Stimulated activated CD4-positive, alpha-beta T cell treated with anti-CD3 and anti-CD28 coated beads, Interleukin-12 subunit alpha, Interleukin-12 subunit beta, amount 100 ng/mL, for 4 hours (primary cell): ENCODE results near the gene EIPR1.
"Not testable (repeated sequence)": the region's sequence is repeated elsewhere in the genome, so short reads cannot be mapped to it uniquely, and the experiment has no call there.

Experiments used
- DNase-seq: peaks from one replicate; pipeline ENCODE4 v3.0.0-alpha.2; 2020

EIPR1 gene

DNA sequence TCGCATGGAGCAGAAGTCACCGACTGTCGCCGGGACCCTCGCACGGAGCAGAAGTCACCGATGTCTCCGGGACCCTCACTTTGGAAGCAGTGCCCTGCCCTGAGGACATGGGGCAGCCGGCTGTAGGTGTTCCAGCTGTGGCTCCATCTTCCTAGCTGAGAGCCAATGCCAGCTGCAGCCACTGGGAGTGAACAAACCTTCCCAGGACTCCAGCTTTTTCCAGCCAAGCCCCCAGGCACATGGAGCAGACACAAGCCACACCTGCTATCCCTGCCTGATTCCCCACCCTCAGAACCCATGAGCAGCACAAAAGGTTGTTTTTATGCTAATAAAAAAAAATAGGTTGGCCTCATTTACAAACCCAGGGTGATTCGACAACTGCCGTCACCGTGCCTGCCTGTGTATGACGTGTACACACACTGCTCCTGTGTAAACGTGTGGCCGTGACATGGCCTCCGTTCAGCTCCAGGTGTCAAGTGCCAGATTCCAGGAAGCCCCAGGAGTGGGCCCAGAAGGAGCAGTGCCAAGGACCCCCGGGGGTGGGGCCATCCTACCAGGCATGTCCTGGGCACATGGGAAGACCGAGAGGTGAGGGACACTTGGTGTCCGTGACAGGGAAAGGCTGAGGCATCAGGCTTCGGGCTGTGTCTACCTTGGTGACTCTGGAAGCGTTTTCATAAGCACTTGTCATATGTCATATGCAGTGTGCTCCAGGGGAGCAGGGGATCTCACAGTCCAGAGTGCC is 91.5 kb downstream of the EIPR1 start:
- no peak for DNase-seq

DNA sequence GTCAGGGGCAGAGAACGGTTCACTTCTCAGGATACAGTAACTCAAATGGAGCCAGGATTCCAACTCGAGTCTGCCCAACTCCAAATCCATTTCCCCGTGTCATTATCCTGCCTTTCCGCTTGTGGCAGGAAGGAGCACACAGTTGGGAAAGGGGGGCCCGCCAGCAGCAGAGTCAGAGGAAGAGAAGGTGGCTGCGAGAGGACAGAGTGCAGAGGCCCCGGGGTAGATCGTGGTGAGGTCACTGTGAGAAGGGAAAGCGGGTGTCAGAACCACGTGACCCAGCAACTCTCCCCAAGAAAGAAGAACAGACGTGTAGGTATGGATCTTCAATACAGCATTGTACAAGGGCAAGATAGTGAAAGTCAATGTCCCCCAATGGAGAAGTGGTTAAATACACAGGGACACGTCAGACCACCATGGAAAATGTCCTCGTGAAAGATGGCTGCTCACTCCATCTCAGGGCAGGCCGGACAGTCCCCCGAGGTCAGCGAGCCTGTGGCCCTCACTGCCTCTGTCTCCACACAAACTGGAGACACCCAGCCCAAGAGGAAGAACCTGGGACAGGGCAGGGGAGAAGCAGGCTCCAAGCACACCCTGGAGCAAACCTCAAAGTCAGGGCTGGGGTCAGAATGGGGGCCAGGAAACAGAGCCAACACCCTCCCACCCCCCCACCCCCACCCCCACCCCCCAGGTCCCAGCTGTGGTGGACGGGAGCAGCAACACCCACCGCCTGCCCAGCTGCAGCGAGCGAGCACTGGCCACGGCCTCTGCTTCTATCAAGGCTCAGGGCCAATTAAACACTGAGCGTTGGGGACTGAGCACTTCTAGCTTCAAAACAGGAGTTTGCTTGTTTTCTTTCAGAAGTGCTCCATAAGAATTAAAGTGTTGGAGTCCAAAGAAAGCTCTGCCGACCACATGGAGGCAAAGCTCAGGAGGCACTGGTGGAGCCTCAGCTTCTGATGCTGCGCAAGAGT is 92.7 kb downstream of the EIPR1 start:
- DNase-seq = no peak

DNA sequence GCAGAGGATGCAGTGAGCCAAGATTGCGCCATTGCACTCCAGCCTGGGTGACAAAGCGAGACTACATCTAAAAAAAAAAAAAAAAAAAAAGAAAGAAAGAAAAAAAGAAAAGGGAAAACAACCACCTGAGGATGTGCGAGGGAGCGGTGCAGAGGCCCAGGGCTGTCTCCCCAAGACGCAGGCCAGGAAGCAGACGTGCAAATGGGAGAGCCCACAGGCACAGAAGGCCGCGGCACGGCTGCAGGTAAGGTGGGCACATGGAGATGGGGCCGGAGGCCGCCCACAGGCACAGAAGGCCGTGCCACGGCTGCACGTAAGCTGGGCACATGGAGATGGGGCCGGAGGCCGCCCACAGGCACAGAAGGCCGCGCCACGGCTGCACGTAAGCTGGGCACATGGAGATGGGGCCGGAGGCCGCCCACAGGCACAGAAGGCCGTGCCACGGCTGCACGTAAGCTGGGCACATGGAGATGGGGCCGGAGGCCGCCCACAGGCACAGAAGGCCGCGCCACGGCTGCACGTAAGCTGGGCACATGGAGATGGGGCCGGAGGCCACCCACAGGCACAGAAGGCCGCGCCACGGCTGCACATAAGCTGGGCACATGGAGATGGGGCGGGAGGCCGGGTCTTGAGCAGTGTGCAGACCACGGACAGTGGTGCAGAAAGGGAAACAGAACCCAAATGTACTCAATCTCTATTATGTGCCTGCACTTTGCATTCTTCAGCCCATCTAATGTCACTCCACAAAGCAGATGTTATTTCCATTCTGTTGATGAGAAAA is 93.6 kb downstream of the EIPR1 start:
- not testable (repeated sequence) for DNase-seq

DNA sequence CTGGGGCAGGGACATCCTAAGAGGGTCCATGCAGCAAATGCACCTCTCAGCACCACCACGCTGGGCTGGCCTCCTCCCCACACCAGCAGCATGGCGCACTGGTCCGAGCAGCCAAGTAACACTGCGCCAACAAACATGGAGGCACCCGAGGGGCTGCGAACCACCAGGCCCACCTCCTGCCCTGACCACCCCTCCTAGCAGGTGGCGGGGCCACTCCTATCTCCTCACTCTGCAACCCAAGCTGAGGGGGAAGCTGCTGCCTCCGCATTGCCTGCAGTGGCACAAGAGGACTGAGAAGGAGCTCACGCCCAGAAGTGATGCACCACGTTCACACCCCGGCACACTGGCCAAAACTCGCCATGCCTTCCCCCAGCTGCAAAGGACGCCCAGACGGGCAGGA is 94.4 kb downstream of the EIPR1 start:
- no peak for DNase-seq

DNA sequence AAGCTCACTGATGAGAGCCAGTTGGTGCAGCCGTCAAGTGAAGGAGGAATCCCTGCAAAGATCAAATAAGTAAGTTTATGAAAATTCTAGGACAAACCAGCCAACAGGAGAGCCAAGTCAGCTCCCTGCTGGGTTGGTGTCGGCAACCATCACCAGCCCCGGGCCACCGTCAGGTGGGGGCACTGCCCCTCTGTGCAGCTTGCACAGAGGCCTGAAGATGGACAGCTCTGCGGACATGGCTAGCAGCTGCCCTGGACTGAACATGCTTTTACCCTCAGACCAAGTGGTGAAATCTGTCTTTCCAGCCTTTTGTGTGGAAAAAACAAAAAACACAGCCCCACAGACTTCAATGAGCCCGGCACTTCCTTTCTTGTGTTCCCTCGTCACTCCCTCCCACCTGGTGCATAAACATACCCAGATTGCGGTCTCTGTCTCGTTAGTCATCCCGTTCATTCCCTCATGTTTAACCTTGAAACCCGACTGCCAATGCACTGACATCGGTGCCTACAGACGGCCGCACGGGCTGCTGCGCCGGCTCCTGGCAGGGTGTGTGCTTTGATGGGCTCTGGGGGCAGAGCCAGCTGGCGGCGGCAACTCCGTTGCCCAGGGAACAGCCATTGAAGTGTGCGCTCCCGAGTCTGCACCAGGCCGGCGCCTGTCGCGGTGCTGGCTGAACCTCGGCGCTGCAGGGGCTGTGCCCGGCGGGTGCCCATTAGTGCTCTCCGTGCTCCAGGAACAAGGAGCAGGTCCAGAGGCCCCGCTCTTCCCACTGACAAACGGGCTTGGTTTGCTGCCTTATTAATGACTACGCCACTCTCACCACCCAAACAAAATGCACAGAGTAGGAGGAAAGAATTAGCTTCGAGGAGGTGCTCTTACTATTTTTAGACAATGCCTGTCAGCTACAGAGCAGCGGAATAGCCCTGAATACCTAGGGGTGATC is 95.3 kb downstream of the EIPR1 start:
- DNase-seq = no peak

DNA sequence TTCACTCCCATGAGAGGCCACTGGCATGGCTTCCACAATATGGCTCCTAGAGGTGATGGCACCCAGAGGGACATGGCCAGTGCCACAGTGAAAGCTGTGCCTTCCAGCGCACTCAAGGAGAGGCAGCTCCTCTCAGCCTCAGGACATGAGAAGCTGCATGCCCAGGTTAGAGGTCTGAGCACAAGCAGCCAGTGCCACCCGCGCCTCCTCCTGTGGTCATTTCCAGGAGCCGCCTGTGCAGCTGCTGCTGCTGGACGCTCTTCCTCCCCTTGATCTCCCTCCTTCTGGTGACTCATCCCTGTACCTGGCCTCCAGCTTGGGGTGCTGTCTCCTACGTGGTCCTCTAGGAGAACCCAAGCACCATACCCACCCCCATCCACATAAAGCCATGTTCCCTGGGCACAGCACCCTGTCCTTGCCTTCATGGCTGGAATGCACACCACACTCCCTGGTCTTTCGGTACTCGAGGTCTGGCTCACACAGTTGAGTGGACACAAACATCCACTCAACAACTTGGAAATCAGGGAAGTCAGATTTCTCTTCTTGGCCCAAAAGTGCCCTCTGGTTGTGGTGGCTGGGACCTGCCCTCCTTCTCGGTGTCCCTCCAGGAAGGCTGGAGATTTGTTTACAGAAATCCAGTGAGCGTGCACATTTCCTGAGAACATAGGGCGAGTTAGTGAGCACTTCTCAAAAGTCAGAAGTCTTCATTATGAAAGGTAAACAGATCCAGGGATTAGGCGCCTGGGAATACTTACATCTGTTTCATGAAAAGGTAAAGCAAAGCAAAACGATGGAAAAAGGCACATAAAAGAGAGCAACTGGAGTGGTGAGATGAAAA is 96.7 kb downstream of the EIPR1 start:
- DNase-seq = no peak

DNA sequence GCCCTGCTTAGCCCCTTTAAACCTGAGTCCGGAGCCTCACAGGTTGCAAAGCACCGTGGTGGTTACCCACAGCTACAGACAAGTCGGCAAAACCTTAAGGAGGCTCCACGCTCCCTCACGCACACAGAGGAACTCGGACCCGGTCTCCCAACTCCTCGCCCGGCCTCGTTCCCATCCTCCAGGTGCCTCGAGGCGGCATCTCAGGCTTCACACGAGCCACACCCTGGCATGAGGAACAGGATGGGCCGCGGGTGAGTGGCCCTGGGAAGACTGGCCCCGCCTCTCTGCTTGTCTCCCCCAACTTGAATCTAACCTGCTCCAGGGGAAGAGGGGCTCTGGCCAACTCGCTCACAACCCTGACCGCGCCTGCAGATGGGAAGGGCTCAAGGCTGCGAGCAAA is 97.4 kb downstream of the EIPR1 start:
- DNase-seq = no peak

DNA sequence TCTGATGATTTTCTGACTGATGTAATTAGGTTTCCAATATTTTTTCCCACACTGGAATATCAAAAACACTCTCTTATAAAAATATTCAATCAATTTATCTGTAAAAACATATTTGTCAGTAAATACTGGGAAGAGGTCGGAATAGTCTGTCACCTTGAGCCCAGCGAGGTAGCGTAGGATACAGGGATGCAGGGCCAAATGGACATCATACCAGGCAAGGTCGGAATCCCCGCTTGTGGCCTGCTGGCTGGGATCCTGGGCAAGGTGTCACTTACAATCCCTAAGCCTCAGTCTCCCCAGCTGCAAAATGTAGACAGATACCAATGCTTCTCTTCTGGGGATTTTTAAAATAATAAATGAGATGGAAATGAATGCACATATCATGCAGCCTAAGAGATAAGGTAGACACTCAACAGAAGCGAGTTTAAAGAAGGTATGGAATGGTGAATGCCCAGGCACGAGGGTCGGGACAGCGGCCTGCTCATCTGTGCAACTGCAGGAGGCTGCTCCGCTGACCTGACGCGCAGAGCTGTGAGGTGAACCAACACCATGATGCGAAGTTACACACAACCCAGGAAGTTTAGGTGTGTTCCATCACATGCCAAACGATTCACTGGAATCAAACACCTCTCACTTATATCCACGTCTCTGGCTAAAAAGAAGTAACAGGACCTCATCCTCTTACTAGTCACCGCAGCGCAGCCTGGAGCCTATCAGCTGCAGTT is 98.2 kb downstream of the EIPR1 start:
- no peak for DNase-seq

DNA sequence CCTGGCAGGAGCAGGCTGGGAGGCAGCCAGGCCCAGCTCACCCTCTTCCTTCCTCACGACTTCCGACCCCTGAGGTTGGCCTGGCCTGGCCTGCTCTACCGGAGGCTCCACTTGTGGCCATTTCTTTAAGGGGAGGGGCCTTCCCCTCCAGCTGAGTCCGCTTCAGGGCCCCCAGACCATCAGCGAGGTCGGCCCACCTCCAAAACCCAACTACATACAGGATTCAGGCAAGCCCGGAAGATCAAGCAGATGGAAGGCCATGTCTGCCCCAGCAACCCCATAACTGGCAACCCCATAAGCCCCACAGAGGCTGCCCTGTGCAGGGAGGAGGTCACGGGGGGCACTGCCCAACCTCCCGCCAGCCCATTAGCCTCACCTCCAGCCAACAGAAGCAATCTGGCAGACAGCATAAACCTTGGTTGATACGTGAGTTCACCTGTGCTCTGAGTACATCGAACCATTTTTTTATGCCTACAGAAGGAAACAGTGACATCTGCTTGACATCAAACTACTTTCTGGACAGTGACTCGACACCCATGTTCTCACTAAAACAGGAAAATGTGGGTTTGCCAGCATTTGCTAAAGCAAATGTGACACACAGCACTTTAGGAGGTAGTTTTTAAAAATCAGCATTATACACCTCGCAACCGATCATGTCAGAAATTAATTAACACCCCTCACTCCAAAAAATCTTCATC is 98.9 kb downstream of the EIPR1 start:
- DNase-seq = no peak

DNA sequence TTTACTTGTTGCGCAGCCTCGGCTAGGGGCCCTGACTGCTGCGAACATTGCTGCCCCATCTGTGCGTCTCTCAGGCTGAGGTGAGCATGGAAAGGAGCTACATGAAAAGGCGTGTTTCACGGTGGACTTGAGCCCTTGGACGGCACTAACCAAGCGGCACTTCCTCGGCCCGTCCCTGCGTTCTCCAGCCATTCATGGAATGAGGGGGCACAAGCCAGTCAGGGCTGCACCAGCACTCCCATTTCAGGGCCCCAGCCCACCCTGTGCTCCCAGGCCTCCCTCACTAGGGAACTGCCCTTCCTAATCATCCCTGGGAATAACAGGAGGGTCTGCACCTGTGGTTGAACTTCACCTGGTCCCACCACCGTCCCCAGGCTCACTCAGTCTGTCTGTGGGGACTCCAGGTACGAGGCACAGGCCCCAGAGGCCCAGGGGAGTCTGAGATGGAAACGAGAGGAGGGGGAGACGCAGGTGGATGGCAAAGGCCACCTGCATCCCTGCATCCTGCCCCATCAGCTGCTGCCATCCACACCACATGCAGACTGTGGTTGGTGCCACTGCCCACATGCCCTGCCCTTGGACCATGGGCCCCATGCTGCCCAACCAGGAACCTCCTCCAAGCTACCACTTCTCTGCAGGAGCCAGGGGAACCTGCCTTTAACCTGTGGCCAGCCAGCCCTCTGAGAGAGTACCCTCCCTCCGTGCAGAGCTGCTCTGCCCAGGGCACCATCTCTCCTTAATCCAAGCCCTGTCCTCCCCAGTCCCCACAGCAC is 99.7 kb downstream of the EIPR1 start:
- DNase-seq = no peak

DNA sequence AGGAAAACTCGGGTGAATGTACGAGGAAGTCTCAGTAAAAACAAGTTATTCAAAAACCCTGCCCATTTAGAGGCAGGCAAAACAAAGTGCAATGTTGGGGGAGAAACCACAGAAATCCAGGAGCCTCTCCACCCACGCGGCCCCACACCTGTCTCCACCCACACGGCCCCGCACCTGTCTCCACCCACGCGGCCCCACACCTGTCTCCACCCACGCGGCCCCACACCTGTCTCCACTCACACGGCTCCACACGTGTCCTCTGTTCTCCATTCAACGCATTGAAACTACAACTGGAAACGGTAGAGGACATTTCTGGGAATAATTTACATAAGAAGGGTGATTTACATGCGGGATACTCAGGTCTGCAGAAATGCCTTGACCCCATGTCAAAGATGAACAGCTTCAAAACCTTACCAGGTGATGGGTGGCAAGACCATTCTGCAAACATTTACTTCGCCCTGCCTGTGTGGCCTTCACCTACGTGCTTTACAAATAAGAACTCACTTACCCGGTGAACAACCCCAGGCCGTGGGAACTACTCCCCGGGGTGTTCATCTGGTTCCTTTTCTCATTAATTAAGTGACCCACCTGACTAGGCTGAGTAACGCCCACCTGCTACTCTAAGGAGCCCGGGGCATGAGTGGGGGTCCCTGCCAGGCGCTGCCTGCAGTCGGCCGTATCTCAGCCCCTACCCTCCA is 100.4 kb downstream of the EIPR1 start:
- DNase-seq = no peak

DNA sequence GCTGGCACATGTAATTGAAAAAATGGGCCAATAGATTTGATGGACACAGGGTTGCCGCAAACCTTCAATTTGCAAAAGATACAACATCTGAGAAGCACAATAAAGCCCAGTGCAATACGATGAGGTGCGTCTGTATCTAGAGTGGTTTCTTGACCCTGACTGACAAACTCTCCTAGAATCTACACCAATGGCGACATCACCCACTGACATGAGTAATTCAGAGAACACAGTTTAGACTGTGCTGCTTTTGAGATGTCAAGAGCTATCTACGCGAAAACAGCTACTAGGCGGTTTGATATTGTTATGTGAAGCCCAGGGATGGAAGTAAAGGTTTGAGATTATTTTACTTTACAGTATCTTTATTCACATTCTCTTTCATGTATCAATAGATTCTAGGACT is 104.9 kb downstream of the EIPR1 start:
- no peak for DNase-seq

DNA sequence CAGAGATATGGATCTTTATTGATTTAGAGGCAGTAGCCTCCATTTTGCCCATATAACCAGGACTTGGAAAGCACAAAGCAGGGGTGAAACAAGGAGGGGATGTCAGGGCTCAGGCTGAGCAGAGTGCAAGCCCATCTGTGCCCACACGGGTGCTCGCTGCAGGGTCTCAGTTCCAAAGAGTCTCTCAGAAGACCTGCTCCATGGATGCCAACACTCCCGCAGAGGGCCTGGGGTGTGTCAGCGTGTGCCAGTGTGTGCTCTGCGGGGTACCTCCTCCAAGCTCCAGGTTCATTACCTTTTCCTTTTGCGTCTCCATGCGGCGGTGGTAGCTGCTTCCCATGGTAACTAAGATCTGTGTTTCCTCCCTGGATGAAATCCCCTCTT is 107.5 kb downstream of the EIPR1 start:
- no peak for DNase-seq

DNA sequence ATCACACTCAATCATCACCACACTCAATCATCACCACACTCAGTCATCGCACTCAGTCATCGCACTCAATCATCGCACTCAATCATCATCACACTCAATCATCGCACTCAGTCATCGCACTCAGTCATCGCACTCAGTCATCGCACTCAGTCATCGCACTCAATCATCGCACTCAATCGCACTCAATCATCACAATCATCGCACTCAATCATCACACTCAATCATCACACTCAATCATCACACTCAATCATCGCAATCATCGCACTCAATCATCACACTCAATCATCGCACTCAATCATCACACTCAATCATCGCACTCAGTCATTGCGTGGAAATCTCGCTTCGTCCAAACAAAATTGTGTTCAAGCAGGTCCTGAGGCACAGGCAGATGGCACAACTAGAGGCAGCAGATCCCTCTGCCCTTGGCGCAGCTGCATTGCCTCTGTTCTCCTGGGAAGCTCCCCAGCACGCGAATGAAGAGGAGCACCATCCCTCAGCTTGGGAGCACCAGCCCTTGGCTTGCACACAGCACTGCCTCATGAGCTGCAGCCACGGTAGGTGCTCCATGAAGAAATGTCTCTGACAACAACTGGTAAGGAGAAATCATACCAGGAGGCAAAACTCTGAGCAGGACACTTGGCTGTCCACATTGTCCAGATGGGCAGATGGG is 108.1 kb downstream of the EIPR1 start:
- no peak for DNase-seq

DNA sequence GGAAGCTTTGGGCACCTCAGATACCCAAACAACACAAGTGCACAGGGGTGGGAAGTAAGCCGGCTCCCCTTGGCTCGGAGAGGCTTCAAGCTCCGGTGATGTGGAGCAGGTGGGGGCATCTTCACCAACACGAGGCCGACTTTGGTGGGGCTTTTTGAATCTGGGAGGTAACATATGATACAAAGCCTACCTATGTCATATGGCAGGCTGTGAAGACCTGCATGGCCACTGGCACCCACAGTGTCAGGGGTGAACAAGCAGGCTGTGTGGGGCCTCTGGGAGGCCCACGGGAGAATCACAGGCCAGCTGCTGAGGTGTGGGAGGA is 109.0 kb downstream of the EIPR1 start:
- no peak for DNase-seq

DNA sequence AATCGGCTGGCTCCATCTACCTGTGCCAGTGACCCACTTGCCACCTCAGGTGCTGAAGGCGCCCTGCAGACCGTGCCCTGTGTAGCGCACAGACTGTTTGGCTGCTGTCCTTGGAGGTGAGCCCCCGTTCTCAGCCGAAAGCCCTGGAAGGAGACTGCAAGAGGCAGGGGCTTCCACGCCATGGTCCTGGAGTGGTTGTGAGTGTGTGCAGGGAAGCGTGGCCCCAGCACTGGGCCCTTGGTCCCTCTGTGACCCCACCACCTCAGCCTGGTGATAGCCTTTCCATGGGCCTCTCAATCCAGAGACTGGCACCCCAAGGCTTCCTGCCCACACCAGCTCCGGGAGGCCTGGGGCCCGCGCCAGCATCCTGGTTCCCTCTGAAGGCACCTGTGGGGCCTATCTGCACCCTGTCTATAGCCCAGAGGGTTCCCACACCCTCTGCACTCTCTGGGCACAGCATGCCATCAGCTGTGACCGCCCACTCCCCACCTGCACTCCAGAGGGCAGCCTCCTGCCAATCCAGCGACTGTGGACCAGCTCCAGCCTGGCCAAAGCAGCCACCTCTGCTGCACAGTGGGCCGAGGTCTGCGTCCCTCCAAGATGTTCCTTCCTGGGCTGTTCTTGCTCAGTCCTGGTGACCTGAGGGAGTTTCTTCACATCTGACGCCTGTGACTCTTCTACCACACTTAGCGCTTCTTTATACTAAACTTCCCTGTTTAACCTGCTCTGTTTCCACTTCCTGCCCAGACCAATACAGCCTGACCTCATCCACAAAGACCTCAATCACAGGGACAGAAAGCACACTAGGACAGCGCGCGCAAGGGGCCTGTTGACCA is 109.5 kb downstream of the EIPR1 start:
- DNase-seq = no peak
